ENCODE results near the gene EHMT1.
"Not testable (repeated sequence)": the region's sequence is repeated elsewhere in the genome, so short reads cannot be mapped to it uniquely, and the experiment has no call there.

Gene EHMT1

GRCh38 chr9:137590469-137591383 is 28.1 kb upstream of the EHMT1 start, which contains the start of gene ZMYND19:
Gene ZMYND19 (minus strand): TSS chr9:137590512. CDS start chr9:137590263, 249 bp downstream.
- peak; percentile 87 to 88 for DNase-seq

GRCh38 chr9:137592767-137593166 is 26.0 kb upstream of the EHMT1 start:
- DNase-seq, result no peak

GRCh38 chr9:137593176-137593575 is 25.6 kb upstream of the EHMT1 start:
- no peak for DNase-seq

GRCh38 chr9:137596577-137596976 is 22.2 kb upstream of the EHMT1 start:
- not testable (repeated sequence) for DNase-seq

DNA sequence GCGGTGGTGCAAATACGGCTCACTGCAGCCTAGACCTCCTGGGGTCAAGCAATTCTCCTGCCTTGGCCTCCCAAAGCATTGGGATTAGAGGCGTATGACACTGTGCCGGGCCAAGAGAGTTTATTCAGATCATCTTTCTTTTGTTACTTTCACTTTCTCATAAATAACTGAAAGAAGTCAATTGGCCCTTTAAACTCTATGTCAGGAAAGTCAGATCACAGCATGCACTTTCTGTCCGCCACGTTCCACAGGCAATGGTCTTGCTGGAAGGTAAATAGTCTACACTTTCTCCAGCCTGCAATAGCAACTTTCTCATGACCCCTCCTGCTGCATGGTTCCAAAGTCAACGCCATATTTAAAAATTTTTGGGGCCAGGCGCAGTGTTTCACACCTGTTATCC is 19.9 kb upstream of the EHMT1 start:
- DNase-seq, result no peak

GRCh38 chr9:137602661-137603060 is 16.1 kb upstream of the EHMT1 start:
- DNase-seq, result no peak

- no peak for DNase-seq
Measured at GRCh38 chr9:137603879-137604278, 14.9 kb upstream of the EHMT1 start.

DNA sequence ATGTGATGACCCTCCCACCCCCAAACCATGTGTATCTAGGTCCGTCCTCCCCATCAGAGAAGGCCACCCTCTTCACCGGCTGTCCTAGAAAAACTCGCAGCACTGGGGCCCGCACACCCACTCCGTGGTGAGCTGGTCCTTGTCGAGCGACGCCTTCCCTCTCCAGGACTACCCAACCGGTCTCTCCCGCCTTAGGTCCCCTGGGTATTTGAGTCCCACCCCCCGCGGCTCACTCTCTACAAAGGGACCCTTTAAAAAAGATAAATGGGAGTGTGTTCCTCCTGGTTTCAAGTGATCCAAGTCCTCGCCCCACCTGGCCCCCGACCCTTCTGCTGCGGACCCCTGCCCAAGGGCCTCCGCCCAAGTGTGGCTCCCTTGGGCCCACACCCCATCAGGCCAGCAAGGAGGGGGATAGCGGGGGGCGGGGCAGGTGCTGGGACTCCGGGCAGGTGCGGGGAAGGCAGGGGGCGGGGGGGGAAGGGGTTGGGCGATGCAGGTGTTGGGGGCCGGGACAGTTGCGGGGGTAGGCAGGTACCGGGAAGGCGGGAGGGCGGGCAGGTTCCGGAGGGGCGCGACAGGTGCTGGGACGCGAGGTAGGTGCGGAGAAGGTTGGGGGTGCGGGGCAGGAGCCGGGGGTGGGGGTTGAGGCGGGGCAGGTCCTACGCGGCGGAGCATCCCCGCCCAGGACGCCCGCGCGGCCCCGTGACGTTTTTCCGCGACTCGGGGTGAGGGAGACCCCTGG is 14.3 kb upstream of the EHMT1 start:
- no peak for DNase-seq

- DNase-seq, result peak; percentile 66 to 82
Measured at GRCh38 chr9:137605121-137606004, 13.4 kb upstream of the EHMT1 start, which contains the start of gene ARRDC1. Gene ARRDC1 (plus strand): TSS chr9:137605686. CDS start chr9:137605718, 32 bp downstream.

- peak in 1 of 2 experiments; percentile 31 for DNase-seq
Measured at GRCh38 chr9:137606005-137606621, 12.7 kb upstream of the EHMT1 start.

GRCh38 chr9:137606734-137607138 is 12.1 kb upstream of the EHMT1 start:
- DNase-seq, result no peak

GRCh38 chr9:137607141-137607857 is 11.5 kb upstream of the EHMT1 start:
- DNase-seq, result no peak

DNA sequence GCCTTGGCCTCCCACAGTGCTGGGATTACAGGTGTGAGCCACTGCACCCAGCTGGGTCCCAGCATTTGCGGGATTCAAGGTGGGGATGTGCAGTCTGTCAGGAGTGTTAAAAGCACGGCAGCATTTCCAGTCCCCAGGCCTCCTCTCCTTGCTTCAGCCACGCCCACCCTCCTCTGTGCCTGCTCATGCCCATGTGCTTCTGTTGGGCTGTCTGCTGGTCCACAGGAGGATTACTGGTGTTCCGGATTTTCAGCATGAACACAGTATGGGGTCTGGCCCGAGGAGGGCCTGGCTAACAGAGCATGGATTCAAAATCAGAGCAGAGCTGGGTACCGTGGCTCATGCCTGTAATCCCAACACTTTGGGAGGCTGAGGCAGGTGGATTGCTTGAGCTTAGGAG is 7.9 kb upstream of the EHMT1 start:
- DNase-seq, result no peak

GRCh38 chr9:137611623-137612609 is 6.9 kb upstream of the EHMT1 start:
- peak; percentile 30 to 63 for DNase-seq

DNA sequence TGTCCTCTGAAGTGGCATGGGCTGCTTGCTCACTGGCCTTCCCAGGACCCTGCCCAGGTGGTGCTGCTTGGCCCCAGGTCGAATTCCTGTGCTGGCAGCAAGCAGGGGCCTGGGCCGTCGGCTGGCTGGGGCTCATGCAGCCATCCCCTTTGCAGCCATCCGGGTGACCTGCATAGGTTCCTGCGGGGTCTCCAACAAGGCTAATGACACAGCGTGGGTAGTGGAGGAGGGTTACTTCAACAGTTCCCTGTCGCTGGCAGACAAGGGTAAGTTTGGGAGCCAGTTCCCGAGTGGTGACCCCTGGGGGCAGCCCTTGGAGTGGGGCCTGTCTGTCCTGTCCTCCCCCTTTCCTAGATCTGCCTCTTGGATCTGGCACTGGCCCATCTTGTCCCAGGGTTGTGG is 6.1 kb upstream of the EHMT1 start:
- DNase-seq, result no peak

DNA sequence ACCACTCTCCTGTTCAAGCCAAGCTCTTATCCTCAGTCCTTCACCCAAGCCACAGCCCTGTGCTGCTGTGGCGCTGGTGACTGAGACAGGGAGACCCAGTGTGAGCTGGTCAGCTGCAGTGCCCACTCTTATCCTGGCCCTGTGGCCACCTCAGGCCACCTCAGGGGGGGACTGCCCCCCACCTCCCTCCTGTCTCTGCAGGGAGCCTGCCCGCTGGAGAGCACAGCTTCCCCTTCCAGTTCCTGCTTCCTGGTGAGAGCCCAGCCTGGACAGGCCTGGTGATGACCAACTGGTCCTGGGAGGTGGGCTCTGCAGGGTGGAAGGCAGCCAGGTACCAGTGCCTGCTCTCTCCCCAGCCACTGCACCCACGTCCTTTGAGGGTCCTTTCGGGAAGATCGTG is 5.5 kb upstream of the EHMT1 start:
- no peak for DNase-seq

GRCh38 chr9:137613738-137614523 is 4.9 kb upstream of the EHMT1 start:
- DNase-seq, result no peak

GRCh38 chr9:137614631-137615386 is 4.0 kb upstream of the EHMT1 start:
- DNase-seq, result no peak
